Activated naive CD8-positive, alpha-beta T cell treated with anti-CD3 and anti-CD28 coated beads, Interleukin-2, amount 50 U/mL, for 24 hours (primary cell): ENCODE results near the gene NIPBL.
A peak's percentile ranks its signal among the peaks of the same experiment; 100 is the strongest.
"Not testable (repeated sequence)": the region's sequence is repeated elsewhere in the genome, so short reads cannot be mapped to it uniquely, and the experiment has no call there.

Experiments used
- ATAC-seq: fragments of 150-1000 bp; cut with Tn5 transposase; one replicate; pipeline ENCODE4 v1.10.0; 2021
- DNase-seq: peaks from one replicate; pipeline ENCODE4 v3.0.0; 2021
- H3K27ac Mint-ChIP-seq: one replicate; pipeline ENCODE4 v1.8.0; 2021; ENCODE audit warnings: mild to moderate bottlenecking, mixed read lengths
- H3K27me3 Mint-ChIP-seq: one replicate; pipeline ENCODE4 v1.8.0; 2021; ENCODE audit warnings: mixed read lengths
- H3K36me3 Mint-ChIP-seq: one replicate; pipeline ENCODE4 v1.8.0; 2021; ENCODE audit warnings: low read depth, mixed read lengths
- H3K4me1 Mint-ChIP-seq: one replicate; pipeline ENCODE4 v1.8.0; 2021; ENCODE audit warnings: mixed read lengths
- H3K4me3 Mint-ChIP-seq: one replicate; pipeline ENCODE4 v1.8.0; 2021; ENCODE audit warnings: mild to moderate bottlenecking, moderate library complexity, mixed read lengths
- H3K9me3 Mint-ChIP-seq: one replicate; pipeline ENCODE4 v1.8.0; 2021; ENCODE audit warnings: mixed read lengths

The NIPBL gene

DNA sequence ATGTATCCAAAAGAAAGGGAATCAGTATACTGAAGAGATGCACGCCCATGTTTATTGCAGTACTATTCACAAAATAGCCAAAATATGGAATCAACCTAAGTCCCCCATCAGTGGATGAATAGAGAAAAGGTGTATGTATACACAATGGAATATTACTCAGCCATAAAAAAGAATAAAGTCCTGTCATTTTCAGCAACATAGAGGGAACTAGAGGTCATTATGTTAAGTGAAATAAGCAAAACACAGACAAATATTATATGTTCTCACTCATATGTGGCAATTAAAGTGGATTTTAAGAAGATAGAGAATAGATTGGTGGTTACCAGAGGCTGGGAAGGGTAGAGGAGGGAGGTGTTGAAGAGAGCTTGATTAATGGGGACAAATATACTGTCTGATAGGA, 88.6 kb downstream of the NIPBL start:
- DNase-seq (no peak), ATAC-seq (no peak)
- peaks cover 36% of the 10 kb centered on the region for H3K36me3 Mint-ChIP-seq
- no peak overlapping the region for H3K4me3 Mint-ChIP-seq
- H3K4me1 Mint-ChIP-seq = no peaks in the 10 kb centered on the region
- no peak overlapping the region for H3K27ac Mint-ChIP-seq
- no peaks in the 10 kb centered on the region for H3K9me3 Mint-ChIP-seq
- no peaks in the 10 kb centered on the region for H3K27me3 Mint-ChIP-seq

DNA sequence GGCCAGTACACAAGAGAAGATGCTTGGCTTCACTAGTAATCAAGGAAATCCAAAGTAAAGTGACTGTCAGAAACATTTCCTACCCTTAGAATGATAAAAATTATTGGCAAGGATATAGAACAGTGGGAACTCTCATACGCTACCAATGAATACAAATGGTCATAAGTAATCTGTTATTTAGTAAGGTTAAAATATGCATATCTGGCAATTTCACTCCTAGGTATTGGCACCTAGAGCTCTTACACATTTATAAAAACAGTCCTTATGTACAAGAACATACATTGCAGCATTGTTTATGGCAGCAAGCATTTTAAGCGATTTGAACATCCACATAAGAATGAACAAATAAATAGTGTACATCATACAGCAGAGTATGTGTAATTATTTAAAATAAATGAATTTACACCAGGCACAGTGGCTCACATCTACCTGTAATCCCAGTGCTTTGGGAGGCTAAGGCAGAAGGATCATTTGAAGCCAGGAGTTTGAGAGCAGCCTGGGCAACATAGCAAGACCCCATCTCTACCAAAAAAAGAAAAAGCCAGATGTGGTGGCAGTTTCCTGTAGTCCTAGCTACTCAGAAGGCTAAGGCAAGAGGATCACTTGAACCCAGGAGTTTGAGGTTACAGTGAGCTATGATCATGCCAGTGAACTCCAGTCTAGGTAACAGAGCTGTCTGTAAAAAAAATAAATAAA, 93.3 kb downstream of the NIPBL start:
- Mint-ChIP-seq H3K9me3 (no peaks in the 10 kb centered on the region), H3K27me3 (no peaks in the 10 kb centered on the region), H3K4me3 (no peak overlapping the region), H3K36me3 (peaks cover 37% of the 10 kb centered on the region), H3K4me1 (no peaks in the 10 kb centered on the region), H3K27ac (no peak overlapping the region)
- DNase-seq (no peak), ATAC-seq (no peak)

- Mint-ChIP-seq H3K27ac (no peak overlapping the region), H3K27me3 (no peaks in the 10 kb centered on the region), H3K4me1 (peaks cover 20% of the 10 kb centered on the region), H3K4me3 (no peak overlapping the region), H3K36me3 (peaks cover 51% of the 10 kb centered on the region), H3K9me3 (peaks cover 21% of the 10 kb centered on the region)
- ATAC-seq = no peak
- DNase-seq = no peak
These were observed 101.6 kb downstream of the NIPBL start for GRCh38 chr5:36978196-36978595.

DNA sequence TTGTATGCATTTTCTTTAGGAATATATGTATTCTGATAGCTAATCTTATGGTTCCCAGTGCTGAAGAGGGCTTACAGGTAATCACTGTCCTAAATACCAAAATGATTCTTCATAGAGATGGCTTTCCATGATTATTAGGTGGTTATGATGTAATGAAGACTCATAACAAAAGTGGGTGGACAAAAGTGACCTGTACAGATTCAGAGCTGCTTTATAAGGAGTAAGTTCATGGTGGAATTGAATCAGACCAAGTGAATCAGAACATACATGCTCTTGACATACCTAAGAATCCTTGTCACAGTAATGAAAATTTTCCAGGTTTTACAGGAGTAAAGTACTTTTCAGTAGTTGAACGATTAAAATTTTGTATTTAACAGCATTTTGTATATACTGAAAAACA, 105.6 kb downstream of the NIPBL start:
- no peak for DNase-seq
- H3K4me1 Mint-ChIP-seq = peaks cover 35% of the 10 kb centered on the region
- peaks cover 20% of the 10 kb centered on the region for H3K9me3 Mint-ChIP-seq
- no peaks in the 10 kb centered on the region for H3K27me3 Mint-ChIP-seq
- H3K4me3 Mint-ChIP-seq = no peak overlapping the region
- no peak overlapping the region for H3K27ac Mint-ChIP-seq
- no peak for ATAC-seq
- peaks cover 50% of the 10 kb centered on the region for H3K36me3 Mint-ChIP-seq

GRCh38 chr5:36985387-36985786, 108.8 kb downstream of the NIPBL start:
- Mint-ChIP-seq H3K27ac (no peak overlapping the region), H3K4me3 (no peak overlapping the region), H3K27me3 (no peaks in the 10 kb centered on the region), H3K9me3 (no peaks in the 10 kb centered on the region), H3K4me1 (peaks cover 20% of the 10 kb centered on the region), H3K36me3 (peaks cover 26% of the 10 kb centered on the region)
- DNase-seq = no peak
- ATAC-seq = no peak

DNA sequence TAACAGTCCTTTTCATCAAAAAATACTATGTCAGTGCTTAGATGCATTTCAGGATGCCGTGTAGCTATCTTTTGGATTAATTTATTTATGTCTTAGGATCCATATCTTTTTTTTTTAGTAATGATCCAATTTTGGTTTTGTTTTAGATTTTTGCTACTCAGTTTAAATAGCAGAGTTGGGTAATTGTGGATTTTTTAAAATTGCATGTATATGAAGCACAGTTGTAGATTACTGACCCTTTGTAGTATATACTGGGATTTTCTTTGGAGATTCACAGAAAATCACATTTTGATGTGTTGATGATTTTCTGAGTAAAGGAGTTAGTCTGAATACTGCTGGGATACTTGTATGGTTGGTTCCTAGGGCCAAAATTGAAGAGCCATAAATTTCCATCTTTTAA, 111.8 kb downstream of the NIPBL start:
- DNase-seq = no peak
- no peaks in the 10 kb centered on the region for H3K9me3 Mint-ChIP-seq
- peaks cover 27% of the 10 kb centered on the region for H3K4me1 Mint-ChIP-seq
- H3K27me3 Mint-ChIP-seq = no peaks in the 10 kb centered on the region
- H3K27ac Mint-ChIP-seq = no peak overlapping the region
- H3K4me3 Mint-ChIP-seq = no peak overlapping the region
- H3K36me3 Mint-ChIP-seq = peaks cover 21% of the 10 kb centered on the region
- no peak for ATAC-seq

GRCh38 chr5:36998578-36998977, 122.0 kb downstream of the NIPBL start:
- ATAC-seq (no peak), DNase-seq (no peak)
- Mint-ChIP-seq H3K4me1 (no peaks in the 10 kb centered on the region), H3K9me3 (no peaks in the 10 kb centered on the region), H3K4me3 (no peak overlapping the region), H3K27ac (peak overlapping the region; percentile 6), H3K36me3 (peaks cover 32% of the 10 kb centered on the region), H3K27me3 (no peaks in the 10 kb centered on the region)

DNA sequence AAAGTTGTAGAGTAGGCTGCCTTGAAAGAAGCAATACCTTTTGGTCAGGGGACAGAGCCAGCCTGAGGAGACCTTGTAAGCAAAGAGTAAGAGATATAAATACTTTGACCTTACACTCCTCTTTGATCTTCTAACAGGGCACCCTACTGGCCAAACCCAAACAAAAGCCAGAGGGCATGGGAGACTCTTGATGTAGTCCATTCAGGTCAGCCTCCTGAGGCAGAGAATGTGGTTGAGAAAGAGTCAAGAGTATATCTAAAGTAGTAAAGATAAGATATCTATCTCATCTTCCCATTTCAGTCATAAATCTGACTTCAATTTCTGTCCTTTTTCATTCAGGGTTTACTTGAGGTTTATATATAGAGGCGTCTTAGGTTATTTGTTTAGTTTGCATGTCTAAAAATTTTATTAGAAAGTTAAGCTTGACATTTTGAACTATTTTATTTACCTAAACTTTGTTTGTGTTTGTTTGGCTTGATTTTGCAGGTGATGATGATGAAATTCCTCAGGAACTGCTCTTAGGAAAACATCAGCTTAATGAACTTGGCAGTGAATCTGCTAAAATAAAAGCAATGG, 125.7 kb downstream of the NIPBL start:
- Mint-ChIP-seq H3K36me3 (peaks cover 24% of the 10 kb centered on the region), H3K4me1 (no peaks in the 10 kb centered on the region), H3K27ac (no peak overlapping the region)

GRCh38 chr5:37005252-37005651, 128.7 kb downstream of the NIPBL start:
- DNase-seq (no peak), ATAC-seq (no peak)
- Mint-ChIP-seq H3K4me3 (no peak overlapping the region), H3K36me3 (peaks cover 28% of the 10 kb centered on the region), H3K4me1 (no peaks in the 10 kb centered on the region), H3K9me3 (no peaks in the 10 kb centered on the region), H3K27ac (no peak overlapping the region), H3K27me3 (no peaks in the 10 kb centered on the region)

More for the DNA sequence above, 125.7 kb downstream of the NIPBL start:
- ATAC-seq (no peak), DNase-seq (no peak)
- Mint-ChIP-seq H3K27me3 (no peaks in the 10 kb centered on the region), H3K4me3 (no peak overlapping the region), H3K9me3 (no peaks in the 10 kb centered on the region)

- H3K27ac Mint-ChIP-seq = no peak overlapping the region
- no peaks in the 10 kb centered on the region for H3K4me1 Mint-ChIP-seq
- no peak for DNase-seq
- H3K27me3 Mint-ChIP-seq = no peaks in the 10 kb centered on the region
- H3K36me3 Mint-ChIP-seq = peaks cover 28% of the 10 kb centered on the region
- no peaks in the 10 kb centered on the region for H3K9me3 Mint-ChIP-seq
- H3K4me3 Mint-ChIP-seq = no peak overlapping the region
- no peak for ATAC-seq
These were observed 129.5 kb downstream of the NIPBL start for GRCh38 chr5:37005946-37006540.

- not testable (repeated sequence) for ATAC-seq, H3K27ac Mint-ChIP-seq, H3K4me1 Mint-ChIP-seq, H3K9me3 Mint-ChIP-seq, H3K4me3 Mint-ChIP-seq, DNase-seq, H3K27me3 Mint-ChIP-seq
- H3K36me3 Mint-ChIP-seq = peaks cover 24% of the 10 kb centered on the region
These were observed 136.6 kb downstream of the NIPBL start for GRCh38 chr5:37013181-37013580.

GRCh38 chr5:37014321-37014720, 137.8 kb downstream of the NIPBL start:
- DNase-seq (no peak), ATAC-seq (no peak)
- peaks cover 22% of the 10 kb centered on the region for H3K36me3 Mint-ChIP-seq
- no peaks in the 10 kb centered on the region for H3K27me3 Mint-ChIP-seq
- H3K4me3 Mint-ChIP-seq = no peak overlapping the region
- peaks cover 2% of the 10 kb centered on the region for H3K4me1 Mint-ChIP-seq
- no peak overlapping the region for H3K27ac Mint-ChIP-seq
- H3K9me3 Mint-ChIP-seq = no peaks in the 10 kb centered on the region

GRCh38 chr5:37015795-37016666, 139.5 kb downstream of the NIPBL start:
- ATAC-seq = no peak
- peaks cover 2% of the 10 kb centered on the region for H3K4me1 Mint-ChIP-seq
- H3K27ac Mint-ChIP-seq = no peak overlapping the region
- no peak for DNase-seq
- no peaks in the 10 kb centered on the region for H3K27me3 Mint-ChIP-seq
- H3K4me3 Mint-ChIP-seq = no peak overlapping the region
- H3K36me3 Mint-ChIP-seq = peaks cover 20% of the 10 kb centered on the region
- H3K9me3 Mint-ChIP-seq = no peaks in the 10 kb centered on the region

GRCh38 chr5:37028910-37029309, 152.3 kb downstream of the NIPBL start:
- DNase-seq (no peak), ATAC-seq (no peak)
- Mint-ChIP-seq H3K27ac (no peak overlapping the region), H3K4me1 (no peaks in the 10 kb centered on the region), H3K4me3 (no peak overlapping the region), H3K27me3 (no peaks in the 10 kb centered on the region), H3K9me3 (no peaks in the 10 kb centered on the region), H3K36me3 (peaks cover 28% of the 10 kb centered on the region)

- Mint-ChIP-seq H3K27me3 (no peaks in the 10 kb centered on the region), H3K4me3 (no peak overlapping the region), H3K4me1 (no peaks in the 10 kb centered on the region), H3K36me3 (peaks cover 27% of the 10 kb centered on the region), H3K9me3 (no peaks in the 10 kb centered on the region), H3K27ac (no peak overlapping the region)
- ATAC-seq (no peak), DNase-seq (no peak)
These were observed 152.9 kb downstream of the NIPBL start for GRCh38 chr5:37029436-37029835.
